HG02973 (cell line): ENCODE measurements around the gene ZNF35.
"Not testable (repeated sequence)": the region's sequence is repeated elsewhere in the genome, so short reads cannot be mapped to it uniquely, and the experiment has no call there.

Experiments used
- ATAC-seq: cut with Tn5 transposase; IDR thresholded peaks from one replicate; pipeline ENCODE4 v1.9.1; 2021; ENCODE audit warnings: moderate library complexity; ENCODE audit not compliant: unreplicated experiment

ZNF35 gene

GRCh38 chr3:44648564-44649229 lies at the start of gene ZNF35:
Gene ZNF35, plus strand, starts transcription at chr3:44648732. Its CDS starts 2,336 bp downstream, at chr3:44651068.
- peak; percentile 83 for ATAC-seq

GRCh38 chr3:44601749-44602148 lies 46.8 kb upstream of the ZNF35 start:
- no peak for ATAC-seq

DNA sequence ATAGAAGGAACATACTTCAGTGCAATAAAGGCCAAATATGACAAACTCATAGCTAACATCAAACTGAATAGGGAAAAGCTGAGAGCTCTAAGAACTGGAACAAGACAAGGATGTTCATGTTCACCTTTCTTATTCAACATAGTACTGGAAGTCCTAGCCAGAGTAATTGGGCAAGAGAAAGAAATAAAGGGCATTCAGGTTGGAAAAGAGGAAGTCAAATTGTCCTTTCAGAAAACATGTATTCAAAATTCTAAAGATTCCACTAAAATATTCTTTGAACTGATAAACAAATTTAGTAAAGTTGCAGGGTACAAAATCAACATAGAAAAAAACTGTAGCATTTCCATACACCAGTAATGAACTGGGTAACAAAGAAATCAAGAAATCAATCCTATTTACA lies 35.9 kb upstream of the ZNF35 start:
- no peak for ATAC-seq

GRCh38 chr3:44624749-44625480 lies 23.6 kb upstream of the ZNF35 start, which contains the start of gene ZNF197:
Gene ZNF197, plus strand, starts transcription at chr3:44625036. Its CDS starts 4,119 bp downstream, at chr3:44629155.
- peak; percentile 91 for ATAC-seq

DNA sequence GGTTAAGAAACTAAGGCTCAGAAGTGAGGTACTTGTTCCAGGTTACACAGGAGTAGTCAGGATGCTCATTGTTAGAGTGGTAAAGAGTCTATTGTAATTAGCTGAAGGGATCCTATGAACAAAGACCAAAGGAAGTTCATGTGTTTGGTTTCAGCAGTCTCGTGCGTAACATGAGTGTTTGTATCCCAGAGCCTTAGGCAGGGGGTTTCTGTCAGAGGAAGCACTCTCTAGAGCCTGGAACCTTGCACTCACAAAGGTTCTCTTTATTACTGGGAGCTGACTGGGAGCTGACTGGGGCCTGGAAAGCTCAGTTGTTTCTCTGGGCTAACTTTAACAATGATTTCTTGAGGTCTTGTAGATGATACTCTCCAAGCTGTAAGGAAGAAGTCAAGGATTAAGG lies 19.8 kb upstream of the ZNF35 start:
- no peak for ATAC-seq

GRCh38 chr3:44632193-44632592 lies 16.3 kb upstream of the ZNF35 start:
- ATAC-seq: no peak

GRCh38 chr3:44642337-44642736 lies 6.2 kb upstream of the ZNF35 start:
- ATAC-seq: no peak

GRCh38 chr3:44643024-44643423 lies 5.5 kb upstream of the ZNF35 start:
- no peak for ATAC-seq

GRCh38 chr3:44647771-44648170 lies 761 bp upstream of the ZNF35 start:
- no peak for ATAC-seq

GRCh38 chr3:44649709-44650108 lies 1.2 kb downstream of the ZNF35 start:
- no peak for ATAC-seq

DNA sequence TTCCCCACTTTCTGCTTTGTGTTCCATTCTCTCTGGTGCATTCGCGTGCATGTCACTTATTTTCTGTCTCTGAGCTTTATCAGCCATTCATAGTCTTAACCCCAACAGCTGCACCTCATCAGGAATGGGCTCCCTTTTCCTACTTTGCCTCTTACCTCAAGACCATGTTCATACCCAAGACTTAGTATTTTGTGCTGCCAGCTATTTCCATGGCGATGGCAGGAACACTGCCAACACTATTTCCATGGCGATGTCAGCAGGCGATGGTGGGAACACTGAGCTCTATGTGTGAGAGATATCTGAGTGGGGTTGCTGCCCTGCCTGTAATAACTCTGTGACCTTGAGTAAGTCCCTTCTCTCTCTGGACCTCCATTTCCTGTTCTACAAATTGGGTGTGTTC lies 5.5 kb downstream of the ZNF35 start:
- no peak for ATAC-seq

DNA sequence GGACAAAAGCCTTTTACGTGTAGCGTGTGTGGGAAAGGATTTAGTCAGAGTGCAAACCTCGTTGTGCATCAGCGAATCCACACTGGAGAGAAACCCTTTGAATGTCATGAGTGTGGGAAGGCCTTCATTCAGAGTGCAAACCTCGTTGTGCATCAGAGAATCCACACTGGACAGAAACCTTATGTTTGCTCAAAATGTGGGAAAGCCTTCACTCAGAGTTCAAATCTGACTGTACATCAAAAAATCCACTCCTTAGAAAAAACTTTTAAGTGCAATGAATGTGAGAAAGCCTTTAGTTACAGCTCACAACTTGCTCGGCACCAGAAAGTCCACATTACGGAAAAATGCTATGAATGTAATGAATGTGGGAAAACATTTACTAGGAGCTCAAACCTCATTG lies 10.5 kb downstream of the ZNF35 start:
- no peak for ATAC-seq

GRCh38 chr3:44659434-44659833 lies 10.9 kb downstream of the ZNF35 start:
- no peak for ATAC-seq

DNA sequence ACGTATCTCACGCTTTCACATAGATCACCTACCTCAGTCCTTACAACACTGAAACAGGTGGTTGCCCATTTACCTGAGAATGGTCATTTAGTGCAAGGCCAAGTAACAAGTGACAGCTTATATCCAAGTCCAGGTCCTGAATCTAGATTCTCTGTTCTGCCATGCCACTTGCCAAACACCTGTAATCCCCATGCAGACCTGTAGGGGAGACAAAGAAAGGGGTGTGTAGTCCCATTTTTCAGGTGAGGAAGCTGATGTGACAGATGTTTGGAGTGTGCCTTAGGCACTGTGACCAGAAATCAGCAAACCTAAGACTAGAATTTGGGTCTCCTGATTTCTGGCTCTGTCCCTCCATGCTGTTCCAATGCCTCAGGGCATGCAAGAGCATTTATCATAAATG lies 12.7 kb downstream of the ZNF35 start:
- ATAC-seq: no peak

DNA sequence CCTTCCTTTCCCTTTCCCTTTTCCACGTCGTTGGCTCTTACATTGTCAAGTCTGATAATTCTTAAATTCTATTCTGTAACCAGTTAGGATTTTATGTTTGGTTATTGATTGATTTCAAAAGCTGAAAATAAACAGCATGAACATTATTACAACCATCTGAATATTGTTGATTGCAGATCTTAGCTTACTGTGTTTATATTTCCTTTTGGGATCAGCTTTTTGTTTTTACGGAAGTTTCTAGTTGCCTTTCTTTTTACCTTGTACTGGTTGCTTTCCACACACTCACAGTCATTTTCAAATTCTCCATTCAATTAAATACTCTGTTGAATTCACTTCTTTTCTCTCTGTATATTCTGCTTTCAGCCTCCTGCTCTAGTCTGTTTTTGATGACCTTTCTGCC lies 16.6 kb downstream of the ZNF35 start:
- no peak for ATAC-seq

GRCh38 chr3:44666346-44666745 lies 17.8 kb downstream of the ZNF35 start:
- no peak for ATAC-seq

DNA sequence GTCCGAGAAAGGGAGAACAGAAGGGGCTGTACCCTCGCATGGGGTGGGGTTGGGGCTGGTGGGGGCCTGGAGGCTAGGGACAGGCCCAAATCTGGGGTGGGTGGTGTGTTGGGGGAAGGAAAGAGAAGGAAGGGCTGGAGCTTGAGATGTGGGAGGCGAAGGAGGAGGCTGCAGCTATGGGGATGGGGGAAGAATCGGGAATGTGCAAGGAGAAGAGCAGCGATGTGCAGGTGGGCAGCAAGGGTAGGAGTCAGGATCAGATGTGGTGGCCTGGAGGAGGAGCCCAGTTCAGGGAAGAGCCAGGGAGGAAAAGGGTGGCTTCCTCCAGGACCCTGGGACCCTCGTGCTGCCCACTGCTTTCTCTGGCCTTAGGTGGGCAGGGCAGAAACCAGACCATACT lies 21.2 kb downstream of the ZNF35 start:
- no peak for ATAC-seq

- not testable (repeated sequence) for ATAC-seq
Measured at GRCh38 chr3:44673466-44673865, 24.9 kb downstream of the ZNF35 start.

GRCh38 chr3:44674211-44674610 lies 25.7 kb downstream of the ZNF35 start:
- ATAC-seq: no peak

- no peak for ATAC-seq
Measured at GRCh38 chr3:44678480-44679116, 30.1 kb downstream of the ZNF35 start.

GRCh38 chr3:44680921-44681455 lies 32.5 kb downstream of the ZNF35 start:
- no peak for ATAC-seq
